Femur (tissue), 1 donor: ENCODE measurements around the gene PTCH1.

Source experiments
- DNase-seq: peaks from one replicate; pipeline ENCODE4 v3.0.0-alpha.2; 2017

The PTCH1 gene

GRCh38 chr9:95436416-95436815 is 80.4 kb downstream of the PTCH1 start:
- no peak for DNase-seq

GRCh38 chr9:95435074-95435728 is 81.6 kb downstream of the PTCH1 start:
- no peak for DNase-seq

- DNase-seq: no peak
Measured at GRCh38 chr9:95434116-95435073, 82.4 kb downstream of the PTCH1 start.

- no peak for DNase-seq
Measured at GRCh38 chr9:95433096-95433819, 83.5 kb downstream of the PTCH1 start.

- no peak for DNase-seq
Measured at GRCh38 chr9:95431286-95431685, 85.5 kb downstream of the PTCH1 start.

- no peak for DNase-seq
Measured at GRCh38 chr9:95429948-95430620, 86.7 kb downstream of the PTCH1 start.

- no peak for DNase-seq
Measured at GRCh38 chr9:95429096-95429495, 87.7 kb downstream of the PTCH1 start.

GRCh38 chr9:95425910-95426551 is 90.7 kb downstream of the PTCH1 start:
- no peak for DNase-seq

GRCh38 chr9:95422650-95423049 is 94.1 kb downstream of the PTCH1 start:
- DNase-seq: no peak

GRCh38 chr9:95420518-95420917 is 96.3 kb downstream of the PTCH1 start:
- DNase-seq: no peak

GRCh38 chr9:95419444-95419843 is 97.3 kb downstream of the PTCH1 start:
- DNase-seq: no peak

GRCh38 chr9:95415158-95415557 is 101.6 kb downstream of the PTCH1 start:
- DNase-seq: no peak

GRCh38 chr9:95413793-95414192 is 103.0 kb downstream of the PTCH1 start:
- DNase-seq: no peak

- no peak for DNase-seq
Measured at GRCh38 chr9:95411054-95411892, 105.5 kb downstream of the PTCH1 start.

- no peak for DNase-seq
Measured at GRCh38 chr9:95409650-95410426, 106.9 kb downstream of the PTCH1 start.

- DNase-seq: no peak
Measured at GRCh38 chr9:95407524-95407923, 109.2 kb downstream of the PTCH1 start.

GRCh38 chr9:95406121-95406520 is 110.7 kb downstream of the PTCH1 start:
- no peak for DNase-seq

GRCh38 chr9:95399261-95399660 is 117.5 kb downstream of the PTCH1 start:
- DNase-seq: no peak
